Measurements from ENCODE around the gene DCAF5.
"Not testable (repeated sequence)": the region's sequence is repeated elsewhere in the genome, so short reads cannot be mapped to it uniquely, and the experiment has no call there.

Gene DCAF5

GRCh38 chr14:69072584-69072983 lies 80.3 kb downstream of the DCAF5 start:
- no peak for DNase-seq (ENCODE audit: low spot score)

- DNase-seq (ENCODE audit: low spot score), result no peak
Observed at GRCh38 chr14:69068744-69069421, 84.0 kb downstream of the DCAF5 start.

GRCh38 chr14:69066396-69067171 lies 86.3 kb downstream of the DCAF5 start:
- DNase-seq (ENCODE audit: low spot score), result no peak

DNA sequence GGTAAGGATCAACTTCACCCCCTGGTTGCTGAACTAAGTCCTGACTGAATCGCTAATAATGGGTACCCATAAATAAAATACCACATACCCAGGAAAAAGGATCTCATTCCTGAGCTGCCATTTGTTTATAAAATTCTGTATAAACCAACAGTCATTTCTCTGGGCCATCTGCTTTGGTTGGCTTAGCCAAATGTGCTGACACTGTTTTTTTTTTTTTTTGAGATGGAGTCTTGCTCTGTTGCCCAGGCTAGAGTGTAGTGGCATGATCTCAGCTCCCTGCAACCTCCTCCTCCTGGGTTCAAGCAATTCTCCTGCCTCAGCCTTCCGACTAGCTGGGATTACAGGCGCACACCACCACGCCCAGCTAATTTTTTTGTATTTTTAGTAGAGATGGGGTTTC lies 87.0 kb downstream of the DCAF5 start:
- DNase-seq (ENCODE audit: low spot score), result not testable (repeated sequence)

GRCh38 chr14:69064596-69064995 lies 88.3 kb downstream of the DCAF5 start:
- DNase-seq (ENCODE audit: low spot score), result no peak

- no peak for DNase-seq (ENCODE audit: low spot score)
Observed at GRCh38 chr14:69059658-69060623, 93.0 kb downstream of the DCAF5 start.

DNA sequence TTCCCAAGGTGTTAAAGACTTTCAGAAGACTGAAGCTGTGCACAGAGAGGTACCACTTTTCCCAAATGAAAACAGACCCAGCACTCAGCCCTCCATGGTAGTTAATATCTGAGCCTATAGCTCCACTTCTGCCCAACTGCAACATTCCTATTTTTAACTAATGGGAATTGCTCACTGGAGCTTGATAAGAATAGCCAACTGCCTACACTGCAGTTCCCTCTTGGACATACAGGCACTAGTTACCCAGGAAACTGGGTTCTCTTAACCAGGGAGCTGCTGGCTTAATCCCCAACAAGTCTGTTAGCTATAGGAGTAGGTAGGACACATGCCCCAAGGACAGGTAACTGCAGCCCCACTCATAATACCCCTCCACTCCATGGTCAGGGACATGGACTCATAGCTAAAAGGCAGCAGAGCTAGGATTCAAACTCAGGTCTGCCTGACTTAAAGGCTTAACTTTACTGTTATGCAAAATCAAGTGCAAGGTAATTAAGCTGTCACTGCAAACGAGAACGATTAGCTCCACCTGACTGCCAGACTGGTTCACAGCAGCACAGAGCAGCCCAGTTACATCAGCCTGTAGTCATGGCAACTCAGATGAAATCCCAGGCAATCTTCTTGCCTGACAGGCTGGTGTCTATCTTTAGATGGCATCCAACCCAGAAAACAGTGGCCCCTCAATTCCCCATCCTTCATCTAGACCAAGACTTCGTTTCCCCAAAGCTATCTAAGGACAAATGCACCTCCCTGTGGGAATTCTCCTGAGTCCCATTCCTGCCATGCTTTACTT lies 96.7 kb downstream of the DCAF5 start:
- DNase-seq (ENCODE audit: low spot score), result peak; percentile 71

DNA sequence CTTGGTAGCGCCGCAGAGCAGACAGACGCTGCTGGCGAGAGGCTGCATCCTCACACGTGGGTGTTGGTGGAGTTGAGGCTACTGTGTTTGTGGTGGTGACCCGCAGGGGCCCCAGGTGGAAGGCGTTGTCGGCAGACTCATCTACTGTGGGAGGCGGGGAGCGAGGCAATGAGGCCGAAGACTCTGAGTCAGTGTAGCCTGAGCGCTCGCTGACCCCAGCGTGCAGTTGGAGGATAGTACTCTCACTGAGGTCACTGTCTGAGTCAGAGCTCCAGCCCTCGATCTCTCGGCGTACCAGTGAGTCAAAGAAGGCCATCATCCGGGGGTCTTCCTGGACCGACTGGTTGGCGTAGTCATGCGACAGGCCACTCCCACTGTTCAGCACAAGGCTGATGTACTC lies 97.8 kb downstream of the DCAF5 start:
- DNase-seq (ENCODE audit: low spot score), result no peak

DNA sequence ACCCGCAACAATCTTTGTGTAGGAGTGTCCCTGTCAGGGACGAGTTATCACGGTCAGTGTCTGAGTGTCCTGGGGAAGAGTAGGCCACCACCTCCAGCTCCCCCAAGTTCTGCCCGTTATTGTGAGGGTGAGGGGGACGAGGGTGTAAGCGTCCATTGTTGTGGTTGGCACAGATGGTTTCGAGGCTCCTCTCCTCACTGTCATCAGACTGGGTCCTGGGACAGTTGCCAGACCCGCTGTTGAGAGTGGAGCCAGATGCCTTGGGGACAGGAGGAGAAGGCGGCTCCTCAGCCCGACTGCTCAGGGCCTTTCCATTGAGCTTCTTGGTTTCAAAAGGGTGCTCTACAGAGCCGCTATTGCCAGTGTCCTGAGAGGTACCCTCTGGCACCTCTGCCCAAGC lies 98.9 kb downstream of the DCAF5 start:
- DNase-seq (ENCODE audit: low spot score), result no peak

GRCh38 chr14:69052181-69052601 lies 100.7 kb downstream of the DCAF5 start:
- DNase-seq (ENCODE audit: low spot score), result no peak

- no peak for DNase-seq (ENCODE audit: low spot score)
Observed at GRCh38 chr14:69050240-69051184, 102.4 kb downstream of the DCAF5 start.

DNA sequence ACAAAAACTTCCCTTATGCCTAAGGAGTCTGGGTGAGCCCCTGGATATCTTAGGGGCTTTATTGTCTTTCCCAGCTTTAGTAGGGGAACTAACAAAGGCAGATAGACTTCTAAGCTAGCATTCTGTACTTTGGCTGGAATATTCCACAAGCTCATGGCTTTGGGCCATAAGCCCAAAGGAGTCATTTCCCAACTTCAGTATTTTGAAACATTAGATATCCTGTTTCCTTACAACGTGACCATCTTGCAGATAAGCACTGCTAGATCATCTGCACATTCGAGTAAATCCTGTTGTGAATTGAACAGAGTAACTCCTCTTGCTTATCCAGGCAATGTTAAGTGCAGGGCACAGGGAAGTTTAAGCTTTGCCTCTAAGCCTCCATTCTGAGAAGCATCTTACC lies 103.2 kb downstream of the DCAF5 start:
- DNase-seq (ENCODE audit: low spot score), result no peak

DNA sequence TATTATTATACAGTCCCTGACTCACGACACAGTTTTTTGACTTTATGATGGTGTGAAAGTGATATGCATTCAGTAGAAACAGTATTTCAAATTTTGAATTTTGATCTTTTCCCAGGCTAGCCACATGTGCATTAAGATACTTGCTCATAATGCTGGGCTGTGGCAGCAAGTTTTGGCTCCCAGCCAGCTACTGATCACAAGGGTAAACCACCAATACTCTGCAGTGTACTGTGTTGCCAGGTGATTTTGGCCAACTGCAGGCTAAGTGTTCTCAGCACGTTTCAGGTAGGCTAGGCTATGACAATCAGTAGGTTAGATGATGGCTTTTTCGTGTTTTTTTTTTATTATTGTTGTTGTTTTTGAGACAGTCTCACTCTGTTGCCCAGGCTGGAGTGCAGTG lies 104.5 kb downstream of the DCAF5 start:
- no peak for DNase-seq (ENCODE audit: low spot score)

GRCh38 chr14:69047255-69047654 lies 105.7 kb downstream of the DCAF5 start:
- no peak for DNase-seq (ENCODE audit: low spot score)

- no peak for DNase-seq (ENCODE audit: low spot score)
Observed at GRCh38 chr14:69046476-69046860, 106.5 kb downstream of the DCAF5 start.

GRCh38 chr14:69045857-69046475 lies 107.0 kb downstream of the DCAF5 start:
- DNase-seq (ENCODE audit: low spot score), result no peak

- no peak for DNase-seq (ENCODE audit: low spot score)
Observed at GRCh38 chr14:69044965-69045555, 107.9 kb downstream of the DCAF5 start.

GRCh38 chr14:69044296-69044695 lies 108.6 kb downstream of the DCAF5 start:
- no peak for DNase-seq (ENCODE audit: low spot score)

GRCh38 chr14:69043596-69044260 lies 109.2 kb downstream of the DCAF5 start:
- no peak for DNase-seq (ENCODE audit: low spot score)
